Heart left ventricle (tissue), 13 donors: Measurements from ENCODE around the gene SPACA4.

ENCODE experiments used
- POLR2A ChIP-seq, 2 donors: fragments of 450-650 bp; IDR thresholded peaks; one replicate each; pipeline ENCODE4 v1.6.1; 2017; ENCODE audit warnings: antibody characterized with exemption in 2 of 2, mild to moderate bottlenecking in 2 of 2, moderate library complexity in 2 of 2
- TF ChIP-seq, protein P1 (sequence below), 12 donors: fragments of 200-600 bp; sonication (generic) in 4 of 12; IDR thresholded peaks; one replicate each; pipeline versions ENCODE4 v1.5.0 to v1.8.0; 2018 to 2022; ENCODE audit warnings: antibody characterized with exemption in 12 of 12, mild to moderate bottlenecking in 5 of 12
- donor health status: ischemic (EF 13 %, LVEDD 7.1; RV severe dilation, severe dysfunction).
- donor health status: DM: no; HTN: yes; CAD: no.
- donor health status: DM: no; HTN: no; CAD: no.
- donor health status: ischemic (EF 25% LVEDD 6.9; RV normal size, moderate dysfunction).
- donor health status: ischemic (EF 25% LVEDD 5.7; RV mildly dilated, moderate dysfunction).
- donor health status: ischemic (EF 35%, LVEDD 5.7; RV mildly dilated, moderate dysfunction).
- donor health status: nonischemic (EF 11% LVEDD 7.7; RV severe dilation, severe dysfunction).
- donor health status: DM: yes; HTN: yes; CAD: no.
- donor health status: PGD.
- donor health status: ischemic (EF 29% LVEDD 5.4; RV normal size, mild dysfunction).
- donor health status: nonischemic (EF 23%, LVEDD 6.1; RV moderate dilation, normal function).

- TF ChIP-seq, protein P1, sequence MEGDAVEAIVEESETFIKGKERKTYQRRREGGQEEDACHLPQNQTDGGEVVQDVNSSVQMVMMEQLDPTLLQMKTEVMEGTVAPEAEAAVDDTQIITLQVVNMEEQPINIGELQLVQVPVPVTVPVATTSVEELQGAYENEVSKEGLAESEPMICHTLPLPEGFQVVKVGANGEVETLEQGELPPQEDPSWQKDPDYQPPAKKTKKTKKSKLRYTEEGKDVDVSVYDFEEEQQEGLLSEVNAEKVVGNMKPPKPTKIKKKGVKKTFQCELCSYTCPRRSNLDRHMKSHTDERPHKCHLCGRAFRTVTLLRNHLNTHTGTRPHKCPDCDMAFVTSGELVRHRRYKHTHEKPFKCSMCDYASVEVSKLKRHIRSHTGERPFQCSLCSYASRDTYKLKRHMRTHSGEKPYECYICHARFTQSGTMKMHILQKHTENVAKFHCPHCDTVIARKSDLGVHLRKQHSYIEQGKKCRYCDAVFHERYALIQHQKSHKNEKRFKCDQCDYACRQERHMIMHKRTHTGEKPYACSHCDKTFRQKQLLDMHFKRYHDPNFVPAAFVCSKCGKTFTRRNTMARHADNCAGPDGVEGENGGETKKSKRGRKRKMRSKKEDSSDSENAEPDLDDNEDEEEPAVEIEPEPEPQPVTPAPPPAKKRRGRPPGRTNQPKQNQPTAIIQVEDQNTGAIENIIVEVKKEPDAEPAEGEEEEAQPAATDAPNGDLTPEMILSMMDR (IDR thresholded peaks at IDR 0.05), result no peak
- TF ChIP-seq POLR2A (IDR thresholded peaks at IDR 0.05), result no peak
These were observed 22.1 kb downstream of the SPACA4 start for GRCh38 chr19:48628486-48629296.
